ENCODE results near the gene MOCOS.

Gene MOCOS

GRCh38 chr18:36316246-36316645 is 128.9 kb downstream of the MOCOS start:
- no CpG with 5 or more reads among the region's 2 CpGs for WGBS, 2 experiments (ENCODE audit: insufficient coverage in 2 of 2)
- Histone ChIP-seq H3K27ac (ENCODE audit: low read depth, low read length, severe bottlenecking) (no peak overlapping the region), H3K4me3 (ENCODE audit: extremely low read depth, insufficient read depth, low read length, poor library complexity, severe bottlenecking) (no peak overlapping the region), H3K9me3 (ENCODE audit: control insufficient read depth, low read length) (no peaks in the 10 kb centered on the region), H3K4me1 (ENCODE audit: control insufficient read depth, insufficient read depth, low read length, poor library complexity, severe bottlenecking) (peaks cover 7% of the 10 kb centered on the region), H3K36me3 (ENCODE audit: control insufficient read depth, insufficient read depth, low read length) (no peaks in the 10 kb centered on the region)

Data from mesodermal cell (in vitro differentiated cells).